Lung (tissue), 12 donors: Measurements from ENCODE around the gene UBE2O. TPM values are rescaled to one million over a fixed set of nuclear protein-coding genes. Genes with fewer than 3 reads are reported as not detected.

Source experiments
- ATAC-seq: fragments of 200-7000 bp; cut with Tn5 transposase; one replicate; pipeline ENCODE4 v1.9.1; 2020; ENCODE audit warnings: moderate number of reproducible peaks; ENCODE audit not compliant: insufficient read depth, low FRiP score
- DNase-seq, 3 donors: peaks; one replicate each; pipeline ENCODE4 v3.0.0-alpha.2; 2013 to 2017
- H3K27ac ChIP-seq, 2 donors: one replicate each; pipeline ENCODE4 v1.5.1; 2013; ENCODE audit warnings: mild to moderate bottlenecking in 2 of 2, moderate library complexity in 2 of 2, control low read depth in 1 of 2, inconsistent platforms in 1 of 2, low read depth in 1 of 2, low read length in 1 of 2
- H3K27me3 ChIP-seq, 3 donors: one replicate each; pipeline ENCODE4 v1.5.1; 2013; ENCODE audit warnings: low read length in 2 of 3; ENCODE audit not compliant: control insufficient read depth in 3 of 3, insufficient read depth in 3 of 3
- H3K36me3 ChIP-seq, 4 donors: one replicate each; pipeline ENCODE4 v1.5.1; 2013; ENCODE audit warnings: low read length in 4 of 4, mild to moderate bottlenecking in 1 of 4, moderate library complexity in 1 of 4; ENCODE audit not compliant: control insufficient read depth in 4 of 4, insufficient read depth in 4 of 4
- H3K4me1 ChIP-seq, 5 donors: one replicate each; pipeline ENCODE4 v1.5.1; 2013; ENCODE audit warnings: low read length in 5 of 5, mild to moderate bottlenecking in 2 of 5, moderate library complexity in 1 of 5; ENCODE audit not compliant: control insufficient read depth in 5 of 5, insufficient read depth in 5 of 5
- H3K4me3 ChIP-seq: one replicate; pipeline ENCODE4 v1.5.1; 2013; ENCODE audit warnings: mild to moderate bottlenecking, control low read depth, moderate library complexity
- H3K9ac ChIP-seq, 2 donors: one replicate each; pipeline ENCODE4 v1.5.1; 2013; ENCODE audit warnings: low read length in 2 of 2, control low read depth in 1 of 2; ENCODE audit not compliant: insufficient read depth in 1 of 2
- H3K9me3 ChIP-seq, 4 donors: one replicate each; pipeline ENCODE4 v1.5.1; 2013; ENCODE audit warnings: low read length in 3 of 4, mild to moderate bottlenecking in 1 of 4, moderate library complexity in 1 of 4; ENCODE audit not compliant: control insufficient read depth in 4 of 4, insufficient read depth in 3 of 4
- WGBS, 2 donors: extraction: QIAGEN DNeasy Blood & Tissue Kit; methylation state at CpG; one replicate each; pipeline ENCODE4 v1.1.7; 2013; 5-methylcytosine and 5-hydroxymethylcytosine counted together
- polyA plus RNA-seq, 2 donors: library from polyadenylated mRNA; stranded (reverse); fragments of 200-250 nt; gene quantifications; one replicate each; pipeline ENCODE4 v1.2.1, GENCODE V29; 2013
- total RNA-seq, 2 donors: library from RNA; depleted of rRNA in 1 of 2; stranded (reverse); fragments of >200 nt in 1 of 2; gene quantifications; one replicate each; pipeline ENCODE4 v1.2.1, GENCODE V29; 2014 to 2021
- TF ChIP-seq, protein P1 (sequence below): IDR thresholded peaks from 2 replicates; pipeline ENCODE4 v1.5.1; 2012; ENCODE audit warnings: mild to moderate bottlenecking; ENCODE audit errors: control extremely low read depth, extremely low read depth
- donor health status: control.
- donor health status: control.
- donor health status: Bipolar disorder and iron deficiency.
- donor health status: healthy.
- donor health status: DM: yes; HTN: yes; CAD: no.

The UBE2O gene
- total and polyA plus RNA-seq, 4 donors = 10.8 to 24.6 (median 17.7) TPM

DNA sequence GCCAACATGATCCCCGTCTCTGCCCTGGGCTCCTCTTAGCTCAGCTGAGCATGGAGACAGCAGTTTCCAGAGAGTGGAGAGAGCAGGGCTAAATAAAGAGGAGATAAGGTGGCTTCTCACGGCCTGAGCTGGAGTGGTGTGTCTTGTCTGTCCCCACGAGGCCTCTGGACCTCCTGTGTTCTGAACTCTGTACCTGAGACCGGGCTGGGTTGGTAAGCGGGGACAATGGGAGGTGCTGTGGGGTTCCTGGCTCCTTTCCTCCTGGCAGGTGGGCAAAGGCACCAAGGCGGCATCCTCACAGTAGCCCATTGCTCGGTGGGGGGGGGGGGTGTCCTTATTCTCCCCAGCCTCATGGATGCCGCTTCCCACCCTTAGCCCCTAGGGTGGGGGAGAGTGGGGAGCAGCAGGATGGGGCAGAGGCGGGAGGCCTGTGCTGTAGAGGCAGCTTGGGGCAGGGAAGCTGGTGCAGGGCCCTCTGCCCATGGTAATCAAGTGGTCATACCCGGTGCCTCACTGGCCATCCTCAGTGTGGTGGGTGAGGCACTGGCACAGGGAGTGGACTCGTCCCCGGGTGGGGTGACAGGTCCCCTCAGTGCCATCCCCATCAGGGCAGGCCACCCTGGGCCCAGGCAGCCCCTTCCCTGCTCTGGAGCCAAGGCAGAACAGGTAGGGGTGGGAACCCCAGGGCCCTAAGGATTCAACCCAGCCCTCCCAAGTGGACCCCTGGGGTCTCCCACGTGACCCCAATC lies 17.2 kb upstream of the UBE2O start:
- no peaks in the 10 kb centered on the region for H3K27me3 ChIP-seq
- no peak overlapping the region for H3K4me3 ChIP-seq
- no peak for DNase-seq
- H3K4me1 ChIP-seq = peaks cover 0 to 3% (median 0%) of the 10 kb centered on the region in 5 donors
- H3K27ac ChIP-seq = no peak overlapping the region
- TF ChIP-seq, protein P1, sequence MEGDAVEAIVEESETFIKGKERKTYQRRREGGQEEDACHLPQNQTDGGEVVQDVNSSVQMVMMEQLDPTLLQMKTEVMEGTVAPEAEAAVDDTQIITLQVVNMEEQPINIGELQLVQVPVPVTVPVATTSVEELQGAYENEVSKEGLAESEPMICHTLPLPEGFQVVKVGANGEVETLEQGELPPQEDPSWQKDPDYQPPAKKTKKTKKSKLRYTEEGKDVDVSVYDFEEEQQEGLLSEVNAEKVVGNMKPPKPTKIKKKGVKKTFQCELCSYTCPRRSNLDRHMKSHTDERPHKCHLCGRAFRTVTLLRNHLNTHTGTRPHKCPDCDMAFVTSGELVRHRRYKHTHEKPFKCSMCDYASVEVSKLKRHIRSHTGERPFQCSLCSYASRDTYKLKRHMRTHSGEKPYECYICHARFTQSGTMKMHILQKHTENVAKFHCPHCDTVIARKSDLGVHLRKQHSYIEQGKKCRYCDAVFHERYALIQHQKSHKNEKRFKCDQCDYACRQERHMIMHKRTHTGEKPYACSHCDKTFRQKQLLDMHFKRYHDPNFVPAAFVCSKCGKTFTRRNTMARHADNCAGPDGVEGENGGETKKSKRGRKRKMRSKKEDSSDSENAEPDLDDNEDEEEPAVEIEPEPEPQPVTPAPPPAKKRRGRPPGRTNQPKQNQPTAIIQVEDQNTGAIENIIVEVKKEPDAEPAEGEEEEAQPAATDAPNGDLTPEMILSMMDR = no peak
- peaks cover 0 to 43% (median 0%) of the 10 kb centered on the region in 4 donors for H3K36me3 ChIP-seq
- H3K9me3 ChIP-seq = no peaks in the 10 kb centered on the region
- H3K9ac ChIP-seq = no peak overlapping the region
- WGBS, 2 donors = 89 to 92% methylated on average over 13 of the region's 13 CpGs
- no peak for ATAC-seq

DNA sequence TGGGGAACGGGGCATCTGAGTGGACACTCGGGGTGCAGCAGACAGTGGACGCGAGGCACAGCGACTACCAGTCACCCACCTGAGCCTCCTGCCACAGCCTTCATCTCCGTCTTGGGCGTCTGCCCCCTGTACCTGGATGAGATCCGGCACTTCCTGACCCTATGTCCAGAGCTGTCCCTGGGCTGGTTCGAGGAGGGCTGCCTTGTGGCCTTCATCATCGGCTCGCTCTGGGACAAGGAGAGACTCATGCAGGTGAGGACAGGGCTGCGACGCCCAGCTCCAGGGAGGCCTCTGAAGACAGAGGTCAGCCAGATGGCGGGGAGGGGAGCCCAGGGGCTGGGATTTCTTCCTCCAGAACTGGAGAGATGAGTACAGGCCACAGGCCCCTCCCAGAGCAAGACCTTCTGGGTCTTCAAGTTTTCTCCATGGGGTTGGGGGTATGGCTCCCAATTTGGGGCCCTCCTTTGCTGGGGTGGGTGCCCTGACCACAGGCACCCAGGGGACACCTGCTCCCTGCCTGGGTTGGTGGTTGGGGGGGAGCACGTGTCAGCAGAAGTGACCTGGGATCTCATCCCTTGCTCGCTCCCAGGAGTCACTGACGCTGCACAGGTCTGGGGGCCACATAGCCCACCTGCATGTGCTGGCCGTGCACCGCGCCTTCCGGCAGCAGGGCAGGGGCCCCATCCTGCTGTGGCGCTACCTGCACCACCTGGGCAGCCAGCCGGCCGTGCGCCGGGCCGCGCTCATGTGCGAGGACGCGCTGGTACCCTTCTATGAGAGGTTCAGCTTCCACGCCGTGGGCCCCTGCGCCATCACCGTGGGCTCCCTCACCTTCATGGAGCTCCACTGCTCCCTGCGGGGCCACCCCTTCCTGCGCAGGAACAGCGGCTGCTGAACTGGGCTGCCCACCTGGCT lies 16.4 kb upstream of the UBE2O start:
- Histone ChIP-seq H3K9ac (no peak overlapping the region), H3K9me3 (no peaks in the 10 kb centered on the region), H3K27ac (no peak overlapping the region), H3K27me3 (no peaks in the 10 kb centered on the region), H3K36me3 (peaks cover 0 to 37% (median 0%) of the 10 kb centered on the region in 4 donors), H3K4me1 (peaks cover 0 to 3% (median 0%) of the 10 kb centered on the region in 5 donors), H3K4me3 (no peak overlapping the region)
- 93 to 96% methylated on average over 38 of the region's 38 CpGs for WGBS, 2 donors
- DNase-seq (no peak), ATAC-seq (no peak)
- TF ChIP-seq, protein P1 = no peak

DNA sequence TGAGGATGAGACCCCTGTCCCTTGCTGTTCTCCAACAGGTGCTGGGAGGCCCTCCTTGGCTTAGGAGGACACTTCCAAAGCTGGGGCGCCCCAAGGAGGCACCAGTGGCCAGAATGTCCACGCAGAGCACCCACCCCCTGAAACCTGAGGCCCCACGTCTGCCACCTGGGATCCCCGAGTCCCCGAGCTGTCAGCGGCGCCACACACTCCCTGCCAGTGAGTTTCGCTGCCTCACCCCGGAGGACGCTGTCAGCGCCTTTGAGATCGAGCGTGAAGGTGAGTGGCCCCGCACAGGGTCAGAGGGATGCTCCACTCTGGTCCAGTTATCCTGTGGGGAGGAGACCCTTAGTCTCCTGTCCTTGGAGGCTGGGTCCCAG lies 15.7 kb upstream of the UBE2O start:
- ATAC-seq = no peak
- WGBS, 2 donors = 90 to 93% methylated on average over 14 of the region's 14 CpGs
- Histone ChIP-seq H3K9ac (no peak overlapping the region), H3K4me3 (no peak overlapping the region), H3K9me3 (no peaks in the 10 kb centered on the region), H3K27me3 (no peaks in the 10 kb centered on the region), H3K4me1 (peaks cover 0 to 3% (median 0%) of the 10 kb centered on the region in 5 donors), H3K36me3 (peaks cover 0 to 30% (median 0%) of the 10 kb centered on the region in 4 donors), H3K27ac (no peak overlapping the region)
- TF ChIP-seq, protein P1 = no peak
- DNase-seq = no peak
